SK-N-SH (cell line): ENCODE data around the gene CDK5R2. TPM values are rescaled to one million over a fixed set of nuclear protein-coding genes. Genes with fewer than 3 reads are reported as not detected.

ENCODE experiments used
- CTCF ChIA-PET: fragments of 300-600, 350-600 bp; formaldehyde crosslinking; extraction: SDS; loops from one replicate; lab custom pipeline; 2021; lab: Yijun Ruan, JAX
- POLR2A ChIA-PET: fragments of 350-600 bp; sonication (Branson Sonifier 250); formaldehyde crosslinking; extraction: SDS; loops from one replicate; lab custom pipeline; 2020; ENCODE audit warnings: antibody characterized with exemption, inconsistent platforms; lab: Yijun Ruan, JAX
- DNase-seq: peaks from one replicate; pipeline ENCODE4 v3.0.0; 2012
- H2AFZ ChIP-seq: fragments of 200-600 bp; sonication (generic); 2 replicates; pipeline ENCODE4 v1.8.1; 2016; ENCODE audit warnings: antibody characterized with exemption, mild to moderate bottlenecking, low read depth
- H3F3A ChIP-seq: fragments of 200-600 bp; sonication (generic); replicated peaks from 2 replicates; pipeline ENCODE3; 2016; ENCODE audit warnings: antibody characterized with exemption, mild to moderate bottlenecking; ENCODE audit not compliant: insufficient read depth
- H3K27ac ChIP-seq, 2 experiments: fragments of 200-500 bp in 1 of 2; fragments of 200-600 bp in 1 of 2; sonication (Bioruptor generic) in 1 of 2; sonication (generic), shearing (Covaris generic) in 1 of 2; 2 replicates each; pipeline versions ENCODE4 v1.5.1 to v1.6.1; 2014 to 2016; ENCODE audit warnings: low read depth in 2 of 2, inconsistent platforms in 1 of 2, low read length in 1 of 2, mild to moderate bottlenecking in 1 of 2, mixed read lengths in 1 of 2
- H3K27me3 ChIP-seq: fragments of 200-600 bp; sonication (generic), shearing (Covaris generic); 2 replicates; pipeline ENCODE4 v1.6.1; 2016; ENCODE audit warnings: mixed run types; ENCODE audit not compliant: insufficient read depth
- H3K36me3 ChIP-seq, 2 experiments: fragments of 200-500 bp in 1 of 2; fragments of 200-600 bp in 1 of 2; sonication (Bioruptor generic) in 1 of 2; sonication (generic) in 1 of 2; replicated peaks in 1 of 2; 2 replicates each; pipeline versions ENCODE3 to v1.5.1; 2014 to 2016; ENCODE audit warnings: low read length in 1 of 2, mild to moderate bottlenecking in 1 of 2; ENCODE audit not compliant: insufficient read depth in 2 of 2, control insufficient read depth in 1 of 2
- H3K4me1 ChIP-seq, 2 experiments: fragments of 200-500 bp in 1 of 2; fragments of 200-600 bp in 1 of 2; sonication (Bioruptor generic) in 1 of 2; sonication (generic), shearing (Covaris generic) in 1 of 2; 2 replicates each; pipeline versions ENCODE4 v1.5.1 to v1.6.1; 2014 to 2016; ENCODE audit warnings: low read depth in 1 of 2, low read length in 1 of 2, mixed run types in 1 of 2; ENCODE audit not compliant: insufficient read depth in 2 of 2, control insufficient read depth in 1 of 2
- H3K4me2 ChIP-seq: fragments of 200-600 bp; sonication (generic), shearing (Covaris generic); 2 replicates; pipeline ENCODE4 v1.6.1; 2017; ENCODE audit warnings: mixed run types
- H3K4me3 ChIP-seq, 2 experiments: fragments of 200-500 bp in 1 of 2; fragments of 200-600 bp in 1 of 2; sonication (Bioruptor generic) in 1 of 2; sonication (generic), shearing (Covaris generic) in 1 of 2; 2 replicates each; pipeline versions ENCODE4 v1.5.1 to v1.8.1; 2014 to 2016; ENCODE audit warnings: low read depth in 2 of 2, inconsistent platforms in 1 of 2, low read length in 1 of 2, mild to moderate bottlenecking in 1 of 2, mixed read lengths in 1 of 2, moderate library complexity in 1 of 2
- H3K79me2 ChIP-seq: fragments of 200-600 bp; sonication (generic); 2 replicates; pipeline ENCODE4 v1.8.1; 2017; ENCODE audit warnings: mild to moderate bottlenecking; ENCODE audit not compliant: insufficient read depth
- H3K9ac ChIP-seq: fragments of 200-600 bp; sonication (generic); 2 replicates; pipeline ENCODE4 v1.6.1; 2017; ENCODE audit warnings: mixed run types
- H3K9me2 ChIP-seq: fragments of 200-600 bp; sonication (generic); 2 replicates; pipeline ENCODE4 v1.6.1; 2017; ENCODE audit warnings: mixed run types
- H3K9me3 ChIP-seq: fragments of 200-600 bp; sonication (generic); 2 replicates; pipeline ENCODE4 v1.6.1; 2017; ENCODE audit warnings: mixed run types, mild to moderate bottlenecking, moderate library complexity
- H4K20me1 ChIP-seq: fragments of 200-600 bp; sonication (generic); 2 replicates; pipeline ENCODE4 v1.6.1; 2017; ENCODE audit warnings: mild to moderate bottlenecking, mixed run types; ENCODE audit not compliant: insufficient read depth
- CHD2 ChIP-seq: fragments of 150-350 bp; IDR thresholded peaks from 2 replicates; pipeline ENCODE4 v1.6.1; 2018; ENCODE audit warnings: low read length; ENCODE audit not compliant: partially characterized antibody
- ELF1 ChIP-seq: IDR thresholded peaks from 2 replicates; pipeline ENCODE4 v1.4.0; 2012
- EP300 ChIP-seq, 2 experiments: IDR thresholded peaks; 2 replicates each; pipeline versions ENCODE4 v1.4.0 to v1.6.1; 2012; ENCODE audit warnings: borderline replicate concordance in 1 of 2, low read depth in 1 of 2, low read length in 1 of 2
- FOSL2 ChIP-seq: IDR thresholded peaks from 2 replicates; pipeline ENCODE4 v1.4.0; 2012; ENCODE audit warnings: low read depth, mild to moderate bottlenecking, moderate library complexity, borderline replicate concordance
- FOXJ3 ChIP-seq: sonication (generic); formaldehyde crosslinking; IDR thresholded peaks from 2 replicates; pipeline ENCODE4 v1.5.1; 2020; ENCODE audit warnings: mild to moderate bottlenecking, missing genetic modification reagents
- FOXM1 ChIP-seq: IDR thresholded peaks from 2 replicates; pipeline ENCODE4 v1.4.0; 2012; ENCODE audit warnings: low read depth, mild to moderate bottlenecking
- GABPA ChIP-seq: IDR thresholded peaks from 2 replicates; pipeline ENCODE4 v1.4.0; 2012; ENCODE audit warnings: low read depth, mild to moderate bottlenecking
- GATA2 ChIP-seq: sonication (generic); formaldehyde crosslinking; IDR thresholded peaks from 2 replicates; pipeline ENCODE4 v1.5.0; 2020; ENCODE audit warnings: mild to moderate bottlenecking, missing genetic modification reagents
- JUND ChIP-seq: IDR thresholded peaks from 2 replicates; pipeline ENCODE4 v1.4.0; 2012
- MEF2A ChIP-seq: IDR thresholded peaks from 2 replicates; pipeline ENCODE4 v1.4.0; 2012; ENCODE audit warnings: low read depth, borderline replicate concordance
- NFIC ChIP-seq: IDR thresholded peaks from 2 replicates; pipeline ENCODE4 v1.4.0; 2012; ENCODE audit warnings: borderline replicate concordance
- PBX3 ChIP-seq: IDR thresholded peaks from 2 replicates; pipeline ENCODE4; 2012
- POLR2AphosphoS5 ChIP-seq: IDR thresholded peaks from 2 replicates; pipeline ENCODE4 v1.6.1; 2012; ENCODE audit warnings: low read depth, low read length
- RAD21 ChIP-seq: IDR thresholded peaks from 2 replicates; pipeline ENCODE4 v1.6.1; 2012; ENCODE audit warnings: mild to moderate bottlenecking, low read length
- RCOR1 ChIP-seq: fragments of 150-350 bp; IDR thresholded peaks from 2 replicates; pipeline ENCODE4 v1.6.1; 2017; ENCODE audit warnings: antibody characterized with exemption, low read length
- RFX5 ChIP-seq: IDR thresholded peaks from 2 replicates; pipeline ENCODE4 v1.6.1; 2012; ENCODE audit warnings: mild to moderate bottlenecking, improper control_type of control experiment, low read length
- RXRA ChIP-seq: IDR thresholded peaks from 2 replicates; pipeline ENCODE4 v1.4.0; 2012; ENCODE audit warnings: low read depth, mild to moderate bottlenecking, borderline replicate concordance
- TCF12 ChIP-seq: IDR thresholded peaks from 2 replicates; pipeline ENCODE4 v1.4.0; 2012
- TEAD4 ChIP-seq: IDR thresholded peaks from 2 replicates; pipeline ENCODE4 v1.4.0; 2012; ENCODE audit warnings: mild to moderate bottlenecking, borderline replicate concordance; ENCODE audit not compliant: insufficient read depth
- WGBS: methylation state at CpG from one replicate; pipeline ENCODE4 v1.1.6; 2017; ENCODE audit warnings: low lambda C conversion rate; 5-methylcytosine and 5-hydroxymethylcytosine counted together
- polyA plus RNA-seq, 3 experiments: library from polyadenylated mRNA; depleted of rRNA; stranded (reverse); fragments of >200 nt; gene quantifications; 2 replicates each; pipeline ENCODE4 v1.2.3, GENCODE V29; 2012
- TF ChIP-seq, protein P1 (sequence below): fragments of 150-350 bp; IDR thresholded peaks from 2 replicates; pipeline ENCODE4 v1.6.1; 2016; ENCODE audit warnings: mild to moderate bottlenecking, low read depth, low read length
- TF ChIP-seq, protein P2 (sequence below): fragments of 200-600 bp; sonication (generic); IDR thresholded peaks from 2 replicates; pipeline ENCODE4 v1.6.1; 2017; ENCODE audit warnings: antibody characterized with exemption, mild to moderate bottlenecking, moderate library complexity

CDK5R2 gene
- polyA plus RNA-seq, 1 of the 3 experiments (the other 2 are of a cell fraction) = 0.26 TPM

- H2AFZ ChIP-seq = no peak overlapping the region
- H3K9me3 ChIP-seq = no peaks in the 10 kb centered on the region
- no peaks in the 10 kb centered on the region for H4K20me1 ChIP-seq
- H3K36me3 ChIP-seq = no peaks in the 10 kb centered on the region
- POLR2A ChIA-PET = interaction anchor here (0.6 to 6.4 kb wide), 4 partner anchors 14 to 139 kb away, joined by 3 to 89 read pairs (median 6); no protein-coding TSS in a partner anchor
- H3K79me2 ChIP-seq = no peaks in the 10 kb centered on the region
- peaks cover 31% of the 10 kb centered on the region for H3K27me3 ChIP-seq
- no peak overlapping the region for H3K27ac ChIP-seq
- H3K9ac ChIP-seq = no peak overlapping the region
- 70% methylated on average over 24 of the region's 26 CpGs for WGBS
- no peak overlapping the region for H3K4me3 ChIP-seq
- H3F3A ChIP-seq = no peaks in the 10 kb centered on the region
- H3K4me2 ChIP-seq = no peak overlapping the region
- H3K4me1 ChIP-seq = peaks cover 0 to 28% of the 10 kb centered on the region in 2 experiments; a peak in 1 of 4 replicates
- peak; percentile 37 for DNase-seq
- CTCF ChIA-PET = interaction anchor here (0.6 to 12.4 kb wide), 79 partner anchors 8 to 314 kb away, joined by 3 to 208 read pairs (median 5); partner anchors contain the start of genes CDK5R2, CFAP65, CRYBA2 and GLB1L
- TF ChIP-seq POLR2AphosphoS5 (no peak), EP300 (IDR thresholded peaks at IDR 0.05; ENCODE audit: borderline replicate concordance in 1 of 2, low read depth in 1 of 2, low read length in 1 of 2) (no peak), MEF2A (no peak), JUND (no peak), FOXM1 (no peak), CHD2 (no peak), NFIC (no peak), GATA2 (no peak)
- TF ChIP-seq, protein P1, sequence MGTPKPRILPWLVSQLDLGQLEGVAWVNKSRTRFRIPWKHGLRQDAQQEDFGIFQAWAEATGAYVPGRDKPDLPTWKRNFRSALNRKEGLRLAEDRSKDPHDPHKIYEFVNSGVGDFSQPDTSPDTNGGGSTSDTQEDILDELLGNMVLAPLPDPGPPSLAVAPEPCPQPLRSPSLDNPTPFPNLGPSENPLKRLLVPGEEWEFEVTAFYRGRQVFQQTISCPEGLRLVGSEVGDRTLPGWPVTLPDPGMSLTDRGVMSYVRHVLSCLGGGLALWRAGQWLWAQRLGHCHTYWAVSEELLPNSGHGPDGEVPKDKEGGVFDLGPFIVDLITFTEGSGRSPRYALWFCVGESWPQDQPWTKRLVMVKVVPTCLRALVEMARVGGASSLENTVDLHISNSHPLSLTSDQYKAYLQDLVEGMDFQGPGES = no peak
- TF ChIP-seq, protein P2, sequence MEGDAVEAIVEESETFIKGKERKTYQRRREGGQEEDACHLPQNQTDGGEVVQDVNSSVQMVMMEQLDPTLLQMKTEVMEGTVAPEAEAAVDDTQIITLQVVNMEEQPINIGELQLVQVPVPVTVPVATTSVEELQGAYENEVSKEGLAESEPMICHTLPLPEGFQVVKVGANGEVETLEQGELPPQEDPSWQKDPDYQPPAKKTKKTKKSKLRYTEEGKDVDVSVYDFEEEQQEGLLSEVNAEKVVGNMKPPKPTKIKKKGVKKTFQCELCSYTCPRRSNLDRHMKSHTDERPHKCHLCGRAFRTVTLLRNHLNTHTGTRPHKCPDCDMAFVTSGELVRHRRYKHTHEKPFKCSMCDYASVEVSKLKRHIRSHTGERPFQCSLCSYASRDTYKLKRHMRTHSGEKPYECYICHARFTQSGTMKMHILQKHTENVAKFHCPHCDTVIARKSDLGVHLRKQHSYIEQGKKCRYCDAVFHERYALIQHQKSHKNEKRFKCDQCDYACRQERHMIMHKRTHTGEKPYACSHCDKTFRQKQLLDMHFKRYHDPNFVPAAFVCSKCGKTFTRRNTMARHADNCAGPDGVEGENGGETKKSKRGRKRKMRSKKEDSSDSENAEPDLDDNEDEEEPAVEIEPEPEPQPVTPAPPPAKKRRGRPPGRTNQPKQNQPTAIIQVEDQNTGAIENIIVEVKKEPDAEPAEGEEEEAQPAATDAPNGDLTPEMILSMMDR = no peak
- no peaks in the 10 kb centered on the region for H3K9me2 ChIP-seq
These were observed 21.4 kb downstream of the CDK5R2 start for GRCh38 chr2:218980735-218981389.

GRCh38 chr2:218981390-218981880 lies 22.0 kb downstream of the CDK5R2 start:
- peaks cover 37% of the 10 kb centered on the region for H3K27me3 ChIP-seq
- TF ChIP-seq FOXM1 = no peak
- no peak for TF ChIP-seq MEF2A
- TF ChIP-seq FOXJ3 = no peak
- no peak for TF ChIP-seq PBX3
- TF ChIP-seq POLR2AphosphoS5 = no peak
- TF ChIP-seq FOSL2 = no peak
- no peak for TF ChIP-seq TEAD4
- TF ChIP-seq RCOR1 = no peak
- TF ChIP-seq, protein P2 = no peak
- TF ChIP-seq RXRA = no peak
- no peak for TF ChIP-seq TCF12
- no peak for TF ChIP-seq GABPA
- TF ChIP-seq NFIC = no peak
- TF ChIP-seq RAD21 = no peak
- no peak for TF ChIP-seq RFX5
- TF ChIP-seq ELF1 = no peak
- TF ChIP-seq CHD2 = no peak

More at GRCh38 chr2:218981390-218981880, 22.0 kb downstream of the CDK5R2 start:
- Histone ChIP-seq H3K27ac (no peak overlapping the region), H3K36me3 (no peaks in the 10 kb centered on the region), H4K20me1 (no peaks in the 10 kb centered on the region), H3K4me3 (no peak overlapping the region), H2AFZ (no peak overlapping the region), H3K9me2 (no peaks in the 10 kb centered on the region), H3K9ac (no peak overlapping the region), H3F3A (no peaks in the 10 kb centered on the region), H3K4me2 (no peak overlapping the region), H3K9me3 (no peaks in the 10 kb centered on the region), H3K79me2 (no peaks in the 10 kb centered on the region), H3K4me1 (peaks cover 0 to 31% of the 10 kb centered on the region in 2 experiments; a peak in 2 of 4 replicates)
- peak; percentile 48 for DNase-seq
- ChIA-PET POLR2A (interaction anchor here (1.2 to 6.4 kb wide), 2 partner anchors 15 to 21 kb away, joined by 4 to 89 read pairs; no protein-coding TSS in a partner anchor), CTCF (interaction anchor here (1.1 to 12.4 kb wide), 15 partner anchors 8 to 194 kb away, joined by 3 to 208 read pairs (median 13); partner anchors contain the start of genes CDK5R2, CRYBA2 and WNT10A)
- WGBS = 91% methylated on average over 46 of the region's 46 CpGs
